Endothelial cell (in vitro differentiated cells): Measurements from ENCODE around the gene MTHFSD. TPM values are rescaled to one million over a fixed set of nuclear protein-coding genes. Genes with fewer than 3 reads are reported as not detected.

Experiments
- DNase-seq: peaks from one replicate; pipeline ENCODE4 v3.0.0; 2021; ENCODE audit warnings: low spot score
- H3K27ac Mint-ChIP-seq: one replicate; pipeline ENCODE4 v1.8.0; 2021; ENCODE audit warnings: mixed read lengths, inconsistent platforms; ENCODE audit not compliant: unreplicated experiment
- H3K27me3 Mint-ChIP-seq: one replicate; pipeline ENCODE4 v1.8.0; 2021; ENCODE audit warnings: mild to moderate bottlenecking, moderate library complexity, mixed read lengths, inconsistent platforms; ENCODE audit not compliant: unreplicated experiment
- H3K36me3 Mint-ChIP-seq: one replicate; pipeline ENCODE4 v1.8.0; 2021; ENCODE audit warnings: mild to moderate bottlenecking, low read depth, mixed read lengths, inconsistent platforms; ENCODE audit not compliant: unreplicated experiment
- H3K4me1 Mint-ChIP-seq: one replicate; pipeline ENCODE4 v1.8.0; 2021; ENCODE audit warnings: mild to moderate bottlenecking, mixed read lengths, inconsistent platforms; ENCODE audit not compliant: unreplicated experiment
- H3K4me3 Mint-ChIP-seq: one replicate; pipeline ENCODE4 v1.8.0; 2021; ENCODE audit warnings: mild to moderate bottlenecking, mixed read lengths, inconsistent platforms; ENCODE audit not compliant: unreplicated experiment
- H3K9me3 Mint-ChIP-seq: one replicate; pipeline ENCODE4 v1.8.0; 2021; ENCODE audit warnings: mixed read lengths, inconsistent platforms; ENCODE audit not compliant: unreplicated experiment
- total RNA-seq: library from RNA; stranded (reverse); fragmentation: NEBNext Ultra II Directional; extraction: Animal tissue kit (Norgen Biotek cat#: 25700); gene quantifications from one replicate; pipeline ENCODE4 v1.2.1, GENCODE V29; 2021; ENCODE audit not compliant: unreplicated experiment
- TF ChIP-seq, protein P1 (sequence below): fragments of 200-600 bp; sonication (generic); IDR thresholded peaks from one replicate; pipeline ENCODE4 v1.5.0; 2021; ENCODE audit warnings: antibody characterized with exemption; ENCODE audit not compliant: unreplicated experiment

Gene MTHFSD
- total RNA-seq, 1 donor from 2014 or later: 30.6 TPM

DNA sequence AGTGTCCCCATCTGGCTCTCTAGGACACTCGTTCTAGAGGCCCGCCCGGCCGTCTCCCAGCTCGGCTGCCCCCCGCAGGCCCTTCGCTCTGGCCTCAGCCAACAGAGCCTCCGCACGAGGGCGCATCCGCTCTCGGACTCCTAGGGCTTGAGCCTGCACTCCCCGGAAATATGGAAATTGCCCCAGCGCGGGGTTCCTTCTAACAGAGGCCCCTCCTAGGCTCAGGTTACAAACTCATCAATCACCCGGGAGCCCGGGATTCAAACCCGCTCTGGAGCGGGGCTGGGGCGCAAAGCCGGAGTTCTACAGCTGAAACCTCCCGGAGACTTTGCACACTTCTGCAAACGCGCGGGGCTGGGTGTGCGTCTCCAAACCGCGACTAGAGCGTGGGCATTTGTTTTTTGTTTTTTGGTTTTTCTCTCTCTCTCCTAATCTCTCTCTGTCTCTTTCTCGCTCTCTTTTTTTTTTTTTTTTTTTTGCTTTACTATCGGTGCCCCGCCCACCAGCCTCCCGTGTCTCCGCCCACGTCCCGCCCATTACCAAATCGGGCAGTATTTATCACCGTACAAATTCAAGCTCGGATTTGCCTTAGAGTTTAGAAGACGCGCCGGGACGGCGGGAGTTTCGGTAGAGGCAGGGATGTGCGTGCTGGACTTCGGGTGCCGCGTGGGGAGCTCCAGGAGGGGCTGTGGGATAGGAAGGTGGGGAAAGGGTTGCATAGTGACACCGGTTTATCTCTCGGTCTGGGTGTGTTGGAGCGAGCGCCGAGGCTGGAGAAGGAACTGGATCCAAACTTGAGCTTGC, 20.9 kb upstream of the MTHFSD start:
- peak overlapping the region; percentile 92 for H3K4me3 Mint-ChIP-seq
- no peaks in the 10 kb centered on the region for H3K9me3 Mint-ChIP-seq
- peak; percentile 76 for DNase-seq
- H3K27ac Mint-ChIP-seq: no peak overlapping the region
- TF ChIP-seq, protein P1, sequence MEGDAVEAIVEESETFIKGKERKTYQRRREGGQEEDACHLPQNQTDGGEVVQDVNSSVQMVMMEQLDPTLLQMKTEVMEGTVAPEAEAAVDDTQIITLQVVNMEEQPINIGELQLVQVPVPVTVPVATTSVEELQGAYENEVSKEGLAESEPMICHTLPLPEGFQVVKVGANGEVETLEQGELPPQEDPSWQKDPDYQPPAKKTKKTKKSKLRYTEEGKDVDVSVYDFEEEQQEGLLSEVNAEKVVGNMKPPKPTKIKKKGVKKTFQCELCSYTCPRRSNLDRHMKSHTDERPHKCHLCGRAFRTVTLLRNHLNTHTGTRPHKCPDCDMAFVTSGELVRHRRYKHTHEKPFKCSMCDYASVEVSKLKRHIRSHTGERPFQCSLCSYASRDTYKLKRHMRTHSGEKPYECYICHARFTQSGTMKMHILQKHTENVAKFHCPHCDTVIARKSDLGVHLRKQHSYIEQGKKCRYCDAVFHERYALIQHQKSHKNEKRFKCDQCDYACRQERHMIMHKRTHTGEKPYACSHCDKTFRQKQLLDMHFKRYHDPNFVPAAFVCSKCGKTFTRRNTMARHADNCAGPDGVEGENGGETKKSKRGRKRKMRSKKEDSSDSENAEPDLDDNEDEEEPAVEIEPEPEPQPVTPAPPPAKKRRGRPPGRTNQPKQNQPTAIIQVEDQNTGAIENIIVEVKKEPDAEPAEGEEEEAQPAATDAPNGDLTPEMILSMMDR: peak; percentile 35
- peaks cover 10% of the 10 kb centered on the region for H3K36me3 Mint-ChIP-seq
- H3K4me1 Mint-ChIP-seq: peaks cover 55% of the 10 kb centered on the region
- H3K27me3 Mint-ChIP-seq: peaks cover 21% of the 10 kb centered on the region

DNA sequence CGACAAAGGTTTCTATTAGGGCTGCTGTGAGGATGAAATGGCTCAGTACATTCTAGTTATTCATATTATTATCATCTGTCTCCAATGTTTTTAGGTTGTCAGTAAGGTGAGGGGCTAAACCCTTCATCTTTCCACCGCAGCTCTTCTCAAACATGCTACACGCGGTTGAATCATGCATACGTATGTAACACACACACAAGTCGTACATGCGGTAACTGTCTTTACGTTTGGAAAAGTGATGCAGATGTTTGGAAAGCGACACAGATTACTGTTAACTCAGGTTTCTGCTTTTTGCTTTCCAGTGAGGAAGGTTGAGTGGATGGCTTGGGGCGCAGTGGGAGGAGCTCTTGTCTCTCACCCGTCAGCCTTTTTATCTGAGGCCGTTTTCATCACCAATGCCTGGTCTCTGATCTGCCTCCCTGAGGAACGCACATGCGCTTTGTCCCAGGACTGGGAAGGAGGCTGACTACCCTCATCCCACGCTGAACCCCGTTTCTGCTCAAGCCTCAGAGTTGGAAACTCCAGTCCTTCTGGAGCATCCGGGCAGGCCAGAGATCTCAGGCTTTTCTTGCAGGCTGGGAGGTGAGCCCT, 20.2 kb upstream of the MTHFSD start:
- no peaks in the 10 kb centered on the region for H3K9me3 Mint-ChIP-seq
- TF ChIP-seq, protein P1: no peak
- peaks cover 21% of the 10 kb centered on the region for H3K27me3 Mint-ChIP-seq
- peak overlapping the region; percentile 49 for H3K4me3 Mint-ChIP-seq
- peaks cover 17% of the 10 kb centered on the region for H3K36me3 Mint-ChIP-seq
- H3K4me1 Mint-ChIP-seq: peaks cover 57% of the 10 kb centered on the region
- DNase-seq: no peak
- H3K27ac Mint-ChIP-seq: no peak overlapping the region

DNA sequence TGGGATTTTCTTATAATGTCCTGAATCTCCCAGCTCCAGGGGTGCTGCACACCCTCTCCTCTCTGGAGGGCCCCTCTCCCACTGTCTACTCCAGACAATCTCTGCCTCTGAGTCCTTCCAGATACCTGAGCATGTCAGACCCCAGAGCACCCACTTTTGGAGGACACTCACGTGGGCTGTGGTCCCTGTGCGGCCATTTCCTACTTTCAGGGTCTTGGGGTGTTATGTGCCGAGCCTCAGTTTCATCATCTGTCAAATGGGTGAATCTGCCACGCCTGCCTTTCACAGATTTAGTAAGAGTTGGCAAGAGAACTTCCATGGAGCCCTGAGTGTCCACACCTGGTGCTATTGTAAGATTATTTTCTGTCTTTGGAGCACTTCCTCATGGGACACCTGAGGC, 19.6 kb upstream of the MTHFSD start:
- Mint-ChIP-seq H3K4me3 (no peak overlapping the region), H3K27me3 (peaks cover 23% of the 10 kb centered on the region), H3K27ac (no peak overlapping the region), H3K36me3 (peaks cover 21% of the 10 kb centered on the region), H3K4me1 (peaks cover 57% of the 10 kb centered on the region), H3K9me3 (no peaks in the 10 kb centered on the region)
- no peak for DNase-seq
- TF ChIP-seq, protein P1: no peak

DNA sequence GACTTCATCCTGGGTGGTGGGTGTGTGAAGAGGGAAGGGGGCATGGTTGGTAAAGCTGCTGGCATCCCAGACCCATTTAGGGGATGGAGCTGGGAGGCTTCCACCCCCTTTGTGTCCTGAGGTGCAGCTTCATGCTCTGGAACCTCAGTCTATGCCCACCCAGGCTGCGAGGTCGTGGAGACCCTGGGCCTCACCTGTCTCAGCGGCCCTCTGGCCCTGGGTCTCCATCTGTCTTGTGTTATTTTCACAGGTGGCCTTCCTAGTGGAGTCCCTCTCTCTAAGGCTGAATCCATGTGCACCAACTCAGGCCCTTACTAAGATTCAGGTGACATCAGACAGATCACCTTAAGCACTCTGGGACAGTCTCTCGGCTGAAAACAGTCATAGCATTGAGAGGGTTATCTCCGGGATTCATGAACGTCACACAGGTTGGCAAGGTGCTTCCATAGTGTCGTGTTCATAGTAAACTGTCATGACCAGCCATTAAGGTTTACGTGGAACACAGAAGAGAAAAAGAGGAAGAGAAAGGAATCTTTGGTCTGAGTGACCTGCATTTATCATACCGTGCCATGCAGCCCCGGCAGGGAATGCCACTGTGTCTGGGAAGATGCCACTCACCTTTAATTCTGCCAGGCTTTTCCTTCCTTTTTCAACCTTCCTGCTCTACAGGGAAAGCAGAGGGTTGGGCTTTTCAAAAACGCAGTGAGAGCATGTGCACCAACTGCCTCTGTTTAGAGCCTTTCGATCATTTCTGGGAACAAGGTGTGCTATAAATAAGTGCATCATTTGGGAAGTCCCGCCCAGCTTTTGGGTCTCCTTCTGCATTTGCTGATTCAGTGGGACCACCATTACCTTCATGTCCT, 18.8 kb upstream of the MTHFSD start:
- TF ChIP-seq, protein P1: no peak
- peaks cover 24% of the 10 kb centered on the region for H3K36me3 Mint-ChIP-seq
- H3K4me1 Mint-ChIP-seq: peaks cover 58% of the 10 kb centered on the region
- H3K9me3 Mint-ChIP-seq: no peaks in the 10 kb centered on the region
- peaks cover 27% of the 10 kb centered on the region for H3K27me3 Mint-ChIP-seq
- no peak for DNase-seq
- H3K4me3 Mint-ChIP-seq: no peak overlapping the region
- no peak overlapping the region for H3K27ac Mint-ChIP-seq
